B cell (primary cell): ENCODE measurements around the gene EDN3. TPM values are rescaled to one million over a fixed set of nuclear protein-coding genes. Genes with fewer than 3 reads are reported as not detected.

Experiments used
- ATAC-seq: fragments of 200-7000 bp; cut with Tn5 transposase; one replicate; pipeline ENCODE4 v1.10.0; 2021; ENCODE audit warnings: low read depth, mild to moderate bottlenecking, moderate number of reproducible peaks, moderate library complexity
- CTCF ChIA-PET: fragments of 350-600 bp; sonication (Branson Sonifier 250); formaldehyde crosslinking; loops from one replicate; lab custom pipeline; 2021; ENCODE audit warnings: antibody characterized with exemption, inconsistent platforms; lab: Charles Lee
- POLR2A ChIA-PET: fragments of 350-600 bp; sonication (Branson Sonifier 250); formaldehyde crosslinking; loops from one replicate; lab custom pipeline; 2021; ENCODE audit warnings: antibody characterized with exemption; lab: Charles Lee
- DNase-seq: peaks from one replicate; pipeline ENCODE4 v3.0.0; 2013
- H2AFZ ChIP-seq: 2 replicates; pipeline ENCODE4 v1.6.1; 2012; ENCODE audit warnings: mild to moderate bottlenecking, low read depth, low read length; ENCODE audit not compliant: insufficient read depth, poor library complexity, severe bottlenecking
- H3K27ac ChIP-seq, 2 donors: 1 replicate in 1 of 2; 2 replicates in 1 of 2; pipeline ENCODE4 v1.5.1; 2012 to 2013; ENCODE audit warnings: low read length in 2 of 2, mild to moderate bottlenecking in 2 of 2, moderate library complexity in 1 of 2
- H3K27me3 ChIP-seq, 4 experiments: fragments of 200-600 bp in 1 of 4; sonication (generic) in 1 of 4; replicated peaks in 1 of 4; 1 replicate in 2 of 4; 2 replicates in 2 of 4; pipeline versions ENCODE4 v1.6.1 to v1.7.0; 2013 to 2016; ENCODE audit warnings: low read length in 3 of 4, mild to moderate bottlenecking in 2 of 4, mixed read lengths in 1 of 4, moderate library complexity in 1 of 4; ENCODE audit not compliant: insufficient read depth in 4 of 4, control insufficient read depth in 3 of 4; ENCODE audit errors: control extremely low read depth in 1 of 4
- H3K36me3 ChIP-seq, 2 experiments: replicated peaks in 1 of 2; 1 replicate in 1 of 2; 2 replicates in 1 of 2; pipeline versions ENCODE4 v1.6.1 to v1.7.1; 2013; ENCODE audit warnings: low read length in 1 of 2; ENCODE audit not compliant: insufficient read depth in 2 of 2, control insufficient read depth in 1 of 2; ENCODE audit errors: control extremely low read depth in 1 of 2, extremely low read depth in 1 of 2
- H3K4me1 ChIP-seq, 2 donors: fragments of 200-600 bp in 1 of 2; sonication (generic) in 1 of 2; 1 replicate in 1 of 2; 2 replicates in 1 of 2; pipeline versions ENCODE4 v1.5.1 to v1.6.1; 2013 to 2017; ENCODE audit warnings: low read length in 2 of 2; ENCODE audit not compliant: control insufficient read depth in 2 of 2, insufficient read depth in 2 of 2
- H3K4me2 ChIP-seq: replicated peaks from 2 replicates; pipeline ENCODE3; 2012; ENCODE audit warnings: mild to moderate bottlenecking, low read depth, low read length; ENCODE audit not compliant: poor library complexity, severe bottlenecking
- H3K4me3 ChIP-seq, 5 experiments: fragments of 200-600 bp in 1 of 5; sonication (generic) in 1 of 5; 1 replicate in 3 of 5; 2 replicates in 2 of 5; pipeline versions ENCODE4 v1.5.1 to v1.7.0; 2011 to 2016; ENCODE audit warnings: low read length in 4 of 5, mild to moderate bottlenecking in 4 of 5, low read depth in 2 of 5, control low read depth in 1 of 5, moderate library complexity in 1 of 5; ENCODE audit not compliant: insufficient read depth in 1 of 5; ENCODE audit errors: control extremely low read depth in 1 of 5, extremely low read depth in 1 of 5
- H3K79me2 ChIP-seq: fragments of 200-600 bp; sonication (generic); one replicate; pipeline ENCODE4 v1.6.0; 2016; ENCODE audit warnings: low read length; ENCODE audit not compliant: control insufficient read depth, insufficient read depth
- H3K9ac ChIP-seq: fragments of 200-600 bp; sonication (generic); 2 replicates; pipeline ENCODE4 v1.6.1; 2017; ENCODE audit warnings: mild to moderate bottlenecking, low read length, moderate library complexity
- H3K9me3 ChIP-seq, 3 donors: one replicate each; pipeline versions ENCODE4 v1.6.1 to v1.7.1; 2013; ENCODE audit warnings: low read length in 2 of 3; ENCODE audit not compliant: control insufficient read depth in 2 of 3, insufficient read depth in 1 of 3; ENCODE audit errors: control extremely low read depth in 1 of 3
- H4K20me1 ChIP-seq: 2 replicates; pipeline ENCODE4 v1.6.0; 2012; ENCODE audit warnings: mild to moderate bottlenecking, low read length; ENCODE audit not compliant: insufficient read depth, control insufficient read depth, poor library complexity, severe bottlenecking
- H3K27ac Mint-ChIP-seq: one replicate; pipeline ENCODE4 v1.8.0; 2021; ENCODE audit warnings: mixed read lengths
- H3K27me3 Mint-ChIP-seq: one replicate; pipeline ENCODE4 v1.8.0; 2021; ENCODE audit warnings: mixed read lengths
- H3K4me1 Mint-ChIP-seq: one replicate; pipeline ENCODE4 v1.8.0; 2021; ENCODE audit warnings: mixed read lengths
- H3K4me3 Mint-ChIP-seq: one replicate; pipeline ENCODE4 v1.8.0; 2021; ENCODE audit warnings: mixed read lengths
- H3K9me3 Mint-ChIP-seq: one replicate; pipeline ENCODE4 v1.8.0; 2022; ENCODE audit warnings: mixed read lengths; ENCODE audit not compliant: insufficient read depth
- CTCF ChIP-seq: fragments of 200-600 bp; IDR thresholded peaks from one replicate; pipeline ENCODE4 v1.8.0; 2022; ENCODE audit warnings: antibody characterized with exemption, mild to moderate bottlenecking
- EZH2 ChIP-seq: IDR thresholded peaks from 2 replicates; pipeline ENCODE4 v1.6.1; 2012; ENCODE audit warnings: borderline replicate concordance, low read depth, mild to moderate bottlenecking, moderate library complexity, low read length; ENCODE audit not compliant: insufficient read depth, poor library complexity, severe bottlenecking
- WGBS: methylation state at CpG from one replicate; pipeline ENCODE4 v1.1.5; 2013; ENCODE audit warnings: missing lambda C conversion rate; ENCODE audit not compliant: insufficient coverage; 5-methylcytosine and 5-hydroxymethylcytosine counted together
- intact Hi-C: fragments of 100-400 bp; cut with micrococcal nuclease; formaldehyde crosslinking; loops from one replicate; pipeline ENCODE4 v1.10.0; 2022
- polyA plus RNA-seq: library from polyadenylated mRNA; depleted of rRNA; stranded (reverse); fragments of >200 nt; gene quantifications from 2 replicates; pipeline ENCODE4 v1.2.3, GENCODE V29; 2012
- total RNA-seq, 2 donors: library from RNA; stranded (reverse); fragments of 120-200 nt in 1 of 2; gene quantifications; 1 replicate in 1 of 2; 2 replicates in 1 of 2; pipeline versions ENCODE4 v1.2.3 to v1.2.4, GENCODE V29; 2013 to 2022

EDN3 gene
- total and polyA plus RNA-seq, 2 donors (not counting 1 experiment from before 2014, with no cell fraction given), result 0.04 TPM; not detected in 1

GRCh38 chr20:59255256-59255655 lies 45.2 kb upstream of the EDN3 start:
- peaks cover 21 to 24% of the 10 kb centered on the region in 2 donors for H3K4me1 ChIP-seq
- no peak overlapping the region for H3K4me3 Mint-ChIP-seq
- ATAC-seq, result no peak
- 92% methylated on average over 3 of the region's 5 CpGs for WGBS
- H3K27me3 ChIP-seq, result no peaks in the 10 kb centered on the region
- TF ChIP-seq EZH2 (no peak), CTCF (no peak)
- no peaks in the 10 kb centered on the region for H3K9me3 Mint-ChIP-seq
- no peak overlapping the region for H3K27ac Mint-ChIP-seq
- no peaks in the 10 kb centered on the region for H4K20me1 ChIP-seq
- H3K79me2 ChIP-seq, result no peaks in the 10 kb centered on the region
- H3K4me3 ChIP-seq, result no peak overlapping the region
- no peak overlapping the region for H2AFZ ChIP-seq
- H3K27me3 Mint-ChIP-seq, result no peaks in the 10 kb centered on the region
- peaks cover 0 to 2% (median 0%) of the 10 kb centered on the region in 3 donors for H3K9me3 ChIP-seq
- intact Hi-C loops, result no loop called here
- no peak overlapping the region for H3K9ac ChIP-seq
- H3K4me2 ChIP-seq, result no peak overlapping the region
- POLR2A ChIA-PET, result no interaction called here
- H3K4me1 Mint-ChIP-seq, result peaks cover 36% of the 10 kb centered on the region
- H3K36me3 ChIP-seq, result peaks cover 0 to 14% of the 10 kb centered on the region in 2 experiments
- H3K27ac ChIP-seq, result no peak overlapping the region
- CTCF ChIA-PET, result interaction anchor here (2.4 kb wide), 1 partner anchor 33 kb away, joined by 5 read pairs; no protein-coding TSS in a partner anchor
- DNase-seq, result no peak

DNA sequence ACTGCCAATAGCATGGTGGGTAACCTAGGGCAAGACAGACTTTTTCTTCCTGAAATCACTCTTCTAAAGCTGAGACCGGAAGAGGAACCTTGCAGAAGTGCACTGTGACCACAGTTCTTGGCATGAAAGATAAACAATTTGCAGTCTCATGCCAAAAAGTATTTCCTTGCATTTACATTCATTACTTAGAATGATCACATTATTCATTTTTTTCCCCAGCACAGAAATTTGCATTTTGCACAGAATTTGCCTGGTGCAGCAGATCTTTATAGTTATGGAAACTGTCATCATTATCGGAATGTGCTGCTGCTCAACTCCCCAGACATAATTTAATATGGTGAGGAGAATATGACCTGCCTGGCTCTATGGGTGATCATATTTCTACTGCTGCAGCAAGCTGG lies 42.2 kb upstream of the EDN3 start:
- no peaks in the 10 kb centered on the region for H3K9me3 ChIP-seq
- Mint-ChIP-seq H3K27ac (no peak overlapping the region), H3K9me3 (no peaks in the 10 kb centered on the region), H3K4me1 (peaks cover 23% of the 10 kb centered on the region), H3K27me3 (peaks cover 9% of the 10 kb centered on the region), H3K4me3 (no peak overlapping the region)
- intact Hi-C loops, result no loop called here
- no peak overlapping the region for H3K9ac ChIP-seq
- no peak overlapping the region for H2AFZ ChIP-seq
- peaks cover 0 to 12% of the 10 kb centered on the region in 2 experiments for H3K36me3 ChIP-seq
- no peaks in the 10 kb centered on the region for H3K79me2 ChIP-seq
- ChIA-PET CTCF (no interaction called here), POLR2A (no interaction called here)
- no peak for TF ChIP-seq EZH2
- no peak for TF ChIP-seq CTCF
- H3K4me1 ChIP-seq, result peaks cover 15 to 19% of the 10 kb centered on the region in 2 donors
- no peak for DNase-seq
- 0% methylated on average over 1 of the region's 2 CpGs for WGBS
- no peak overlapping the region for H3K4me3 ChIP-seq
- ATAC-seq, result no peak
- no peak overlapping the region for H3K4me2 ChIP-seq
- H3K27ac ChIP-seq, result no peak overlapping the region
- no peaks in the 10 kb centered on the region for H4K20me1 ChIP-seq
- H3K27me3 ChIP-seq, result peaks cover 0 to 3% (median 0%) of the 10 kb centered on the region in 4 experiments
